CD4-positive, alpha-beta T cell treated with Interleukin-10 for 1 hour (primary cell): ENCODE data around the gene DOCK8.
"Not testable (repeated sequence)": the region's sequence is repeated elsewhere in the genome, so short reads cannot be mapped to it uniquely, and the experiment has no call there.

Experiments
- DNase-seq: peaks from one replicate; pipeline ENCODE4 v3.0.0-alpha.2; 2020

DOCK8 gene

DNA sequence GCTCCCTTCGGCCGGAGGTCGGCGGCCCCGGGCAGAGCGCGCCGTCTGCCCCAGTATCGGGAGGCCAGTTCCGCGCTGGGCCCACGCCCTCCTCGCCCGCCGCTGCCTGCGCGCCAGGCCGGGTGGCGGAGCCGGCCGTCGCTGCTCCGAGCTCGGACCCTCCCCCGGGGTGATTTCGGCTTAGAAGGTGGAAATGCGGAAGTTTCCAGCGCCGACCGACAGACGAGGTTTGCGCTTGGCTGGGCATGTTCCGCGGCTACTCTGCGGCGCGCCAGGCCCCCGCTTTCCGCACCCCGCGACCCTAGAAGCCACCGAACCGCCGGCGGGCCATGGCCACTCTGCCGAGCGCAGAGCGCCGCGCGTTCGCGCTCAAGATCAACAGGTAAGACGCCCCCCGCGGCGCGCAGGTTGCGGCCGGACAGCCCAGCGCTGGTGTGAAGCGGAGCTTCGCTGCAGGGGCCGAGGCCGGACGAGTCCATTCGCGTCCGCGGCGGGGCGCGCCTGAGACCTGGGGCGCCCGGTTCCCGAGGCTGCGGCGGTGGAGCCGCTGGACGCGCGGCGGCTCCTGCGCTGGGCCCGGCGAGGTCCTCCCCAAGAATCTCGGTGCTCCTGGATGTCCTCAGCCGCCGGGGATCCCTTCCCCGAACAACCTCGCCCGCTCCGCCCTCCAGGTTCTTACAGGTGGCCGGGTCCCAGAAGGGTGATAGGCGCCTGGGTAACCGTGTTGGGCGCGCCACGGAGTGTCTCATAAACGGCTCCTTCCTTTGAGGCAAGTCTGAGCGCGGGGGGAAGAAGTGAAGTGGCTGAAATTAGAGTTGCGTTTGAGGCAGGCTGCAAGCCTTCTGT lies at the start of gene DOCK8:
DOCK8 (plus strand) TSS at position 218 of the 846 bp plus-strand sequence; CDS start at position 330, 112 bp downstream.
- peak; percentile 66 for DNase-seq

- not testable (repeated sequence) for DNase-seq
Observed at GRCh38 chr9:169757-170156, 44.9 kb upstream of the DOCK8 start.

DNA sequence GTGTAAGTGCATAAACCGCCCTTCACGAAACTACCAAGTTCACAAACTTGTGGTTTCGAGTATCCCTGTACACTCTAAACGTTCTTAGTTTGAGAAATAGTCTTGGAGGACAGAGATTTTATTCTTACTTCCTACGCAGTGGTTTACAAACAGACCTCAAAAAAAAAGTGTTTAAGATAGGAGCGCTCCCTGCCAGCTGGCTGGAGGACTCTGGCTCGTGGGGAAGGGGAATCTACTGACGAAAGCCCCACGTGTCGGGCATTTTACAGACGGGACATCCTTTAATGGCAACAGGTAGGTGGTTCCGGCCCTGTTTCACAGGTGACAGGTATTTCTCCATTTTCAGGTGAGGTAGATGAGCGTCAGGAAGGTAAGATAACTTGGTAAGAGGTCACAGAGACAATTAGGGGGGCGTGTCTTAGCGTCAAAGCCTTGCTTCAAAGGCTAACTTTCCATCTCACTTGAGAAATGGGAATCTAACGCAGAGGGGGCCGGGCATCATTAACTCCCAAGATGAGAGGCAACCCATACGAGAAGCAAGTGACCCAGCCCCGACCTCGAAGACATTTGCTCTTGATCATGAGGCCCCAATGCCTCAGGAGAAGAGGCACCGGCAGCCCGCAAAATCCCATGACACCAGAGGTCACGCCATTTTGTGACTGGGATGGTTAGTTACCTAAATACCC lies 36.4 kb upstream of the DOCK8 start:
- DNase-seq: peak; percentile 48

DNA sequence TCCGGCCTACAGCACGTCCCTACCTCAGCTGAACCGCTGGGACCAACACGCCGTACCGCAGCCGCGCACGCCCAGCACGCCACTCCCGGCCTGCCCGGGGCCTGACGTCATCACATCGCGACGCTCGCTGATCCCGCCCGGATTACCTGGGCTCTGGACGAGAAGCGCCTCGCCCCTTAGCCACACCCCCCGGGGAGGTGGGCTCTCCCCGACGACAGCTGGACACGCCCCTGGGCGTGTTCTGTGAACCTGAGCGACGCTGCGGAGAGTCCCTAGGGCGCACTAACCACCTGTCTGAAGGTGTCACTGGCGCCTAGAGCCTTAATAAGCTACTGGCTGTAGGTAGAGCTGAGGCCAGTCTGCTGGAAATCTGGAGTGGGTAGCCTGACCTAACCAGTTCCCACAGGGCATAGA lies 35.7 kb upstream of the DOCK8 start, which contains the start of gene ZNG1A:
ZNG1A (minus strand) TSS at position 87 of the 414 bp plus-strand sequence. CDS start 87 bp downstream, outside the sequence.
- DNase-seq: peak; percentile 91

- not testable (repeated sequence) for DNase-seq
Observed at GRCh38 chr9:199601-200000, 15.1 kb upstream of the DOCK8 start.

DNA sequence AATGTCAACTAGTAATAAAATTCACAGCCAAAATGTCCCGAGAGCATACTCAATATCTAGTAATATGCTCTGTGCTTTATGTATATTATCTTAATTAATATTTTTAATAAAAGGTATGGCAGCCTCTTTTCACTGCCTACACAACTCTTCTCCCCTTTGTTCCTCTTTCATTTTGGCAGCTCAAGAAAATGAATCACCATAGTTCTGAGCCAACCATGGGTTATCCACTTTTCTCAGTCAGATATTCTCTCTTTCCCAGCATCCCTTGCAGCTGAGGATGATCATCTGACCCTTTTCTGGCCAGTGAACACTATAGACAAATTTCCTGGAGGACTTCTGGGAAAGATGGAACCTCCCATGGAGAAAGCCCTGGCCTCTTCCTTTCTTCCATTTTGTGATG lies 8.2 kb upstream of the DOCK8 start:
- DNase-seq: no peak

DNA sequence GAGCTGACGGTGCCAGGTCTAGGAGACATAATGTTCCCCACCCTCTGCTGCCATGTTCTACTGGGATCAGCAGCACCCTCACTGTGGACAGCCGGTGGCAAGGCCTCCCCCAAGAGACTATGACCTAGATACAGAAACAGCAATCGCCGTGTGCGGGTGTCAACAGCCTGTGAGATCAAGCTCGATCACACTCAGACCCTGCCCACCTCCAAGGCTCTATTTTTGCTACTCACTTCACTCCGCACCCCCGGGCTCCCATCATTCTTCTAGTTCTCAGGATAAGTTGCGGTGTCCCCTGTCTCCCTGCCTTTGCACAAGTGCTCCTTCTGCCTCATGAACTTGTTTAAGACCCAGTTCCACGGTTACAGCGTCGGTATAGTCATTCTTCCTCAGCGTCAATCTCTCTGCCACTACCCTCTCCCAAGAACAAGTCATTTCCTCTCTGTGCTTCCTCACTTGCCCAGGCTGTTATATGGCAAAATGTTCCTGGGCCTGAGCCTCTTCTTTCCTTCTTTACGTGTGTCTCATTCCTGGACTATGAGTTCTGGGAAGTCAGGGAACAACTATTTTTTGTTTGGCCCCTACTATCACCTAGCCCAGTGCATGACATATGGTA lies 5.4 kb upstream of the DOCK8 start:
- DNase-seq: no peak

DNA sequence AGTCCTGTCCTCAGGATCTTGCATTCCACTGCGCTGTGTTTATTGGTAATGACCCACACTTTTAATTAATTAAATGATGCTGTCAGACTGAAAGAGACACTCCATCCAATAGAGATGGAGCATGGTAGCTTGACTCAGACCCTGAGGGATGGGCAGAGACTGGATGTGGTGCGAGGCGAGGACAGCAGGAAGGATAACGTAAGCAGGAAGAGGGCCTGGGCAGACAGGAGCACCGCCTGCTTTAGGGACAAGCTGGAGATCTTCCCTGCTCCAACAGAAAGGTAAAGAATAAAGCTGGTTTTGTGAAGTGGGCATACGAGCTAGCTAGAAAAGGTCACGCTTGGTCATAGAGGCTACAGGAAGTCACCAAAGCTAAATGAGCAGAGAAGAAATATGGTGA lies 3.6 kb upstream of the DOCK8 start:
- no peak for DNase-seq

- DNase-seq: no peak
Observed at GRCh38 chr9:211557-211956, 3.1 kb upstream of the DOCK8 start.

- no peak for DNase-seq
Observed at GRCh38 chr9:212297-212696, 2.4 kb upstream of the DOCK8 start.

DNA sequence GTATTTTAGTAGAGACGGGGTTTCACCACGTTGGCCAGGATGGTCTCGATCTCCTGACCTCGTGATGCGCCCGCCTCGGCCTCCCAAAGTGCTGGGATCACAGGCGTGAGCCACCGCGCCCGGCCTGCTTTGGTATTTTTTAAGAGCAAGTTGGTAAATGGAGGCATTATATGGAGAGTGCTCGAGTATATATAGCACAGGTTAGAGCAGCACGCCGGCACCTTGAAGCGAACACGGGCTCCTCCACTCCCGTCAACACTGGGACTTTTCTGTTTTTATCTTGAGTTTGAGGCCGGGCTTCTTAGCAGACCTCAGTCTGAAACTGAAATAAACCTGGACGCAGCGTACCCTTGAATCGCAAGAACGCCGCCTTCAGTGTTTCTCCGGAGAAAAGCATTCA lies 764 bp upstream of the DOCK8 start:
- DNase-seq: not testable (repeated sequence)

- DNase-seq: no peak
Observed at GRCh38 chr9:214351-214647, 366 bp upstream of the DOCK8 start.

GRCh38 chr9:215631-216155 lies 1.0 kb downstream of the DOCK8 start:
- no peak for DNase-seq

DNA sequence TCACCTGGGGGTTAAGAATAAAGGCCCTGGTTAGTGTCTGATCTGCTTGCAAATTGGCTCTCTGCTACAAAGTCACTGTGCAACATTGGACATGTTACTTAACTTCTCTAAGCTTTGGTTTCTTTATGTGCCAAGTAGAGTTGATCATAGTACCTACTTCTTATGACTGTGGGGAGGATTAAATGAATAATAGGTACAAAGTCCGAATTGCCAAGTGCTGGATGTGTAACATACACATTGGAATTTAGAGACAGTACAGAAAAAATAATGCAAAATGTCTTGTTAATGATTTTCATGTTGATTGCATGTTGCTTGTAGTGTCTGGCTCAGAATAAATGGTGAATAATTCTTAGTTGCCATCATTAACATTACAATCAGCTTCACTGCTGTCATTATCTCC lies 2.2 kb downstream of the DOCK8 start:
- DNase-seq: no peak

- no peak for DNase-seq
Observed at GRCh38 chr9:217950-218349, 3.3 kb downstream of the DOCK8 start.

GRCh38 chr9:219036-219435 lies 4.4 kb downstream of the DOCK8 start:
- not testable (repeated sequence) for DNase-seq

- DNase-seq: no peak
Observed at GRCh38 chr9:219670-220365, 5.2 kb downstream of the DOCK8 start.

DNA sequence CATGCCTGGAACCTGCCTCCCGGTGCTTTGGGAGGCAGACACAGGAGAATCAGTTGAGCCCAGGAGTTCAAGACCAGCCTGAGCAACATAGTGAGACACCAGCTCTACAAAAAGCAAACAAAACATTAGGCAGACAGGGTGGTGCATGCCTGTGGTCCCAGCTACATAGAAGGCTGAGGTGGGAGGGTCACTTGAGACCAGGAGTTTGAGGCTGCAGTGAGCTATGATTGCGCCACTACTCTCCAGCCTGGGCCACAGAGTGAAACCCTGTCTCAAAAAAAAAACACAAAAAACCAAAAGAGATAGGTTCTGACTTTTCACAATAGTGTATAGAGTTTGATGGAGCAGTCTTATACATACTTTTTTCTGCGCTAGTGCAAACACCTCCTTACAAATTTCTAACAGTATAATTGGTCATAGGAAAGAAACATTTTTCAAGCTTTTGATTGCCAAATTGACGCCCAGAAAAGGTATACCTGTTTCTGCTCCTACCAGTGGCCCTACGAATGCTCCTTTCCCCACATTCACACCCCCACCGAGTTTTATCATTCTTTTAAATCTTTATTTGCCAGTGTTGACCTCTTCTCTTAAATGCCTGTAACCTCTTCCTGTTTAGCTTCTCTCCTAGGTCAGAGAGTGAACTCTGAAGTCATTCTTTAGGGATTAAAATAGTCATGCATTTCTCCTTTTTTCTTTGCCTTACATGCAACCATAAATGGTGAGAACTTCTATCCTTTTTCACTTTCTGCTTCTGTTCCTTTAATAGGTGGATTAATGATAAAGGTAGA lies 7.5 kb downstream of the DOCK8 start:
- no peak for DNase-seq

- DNase-seq: no peak
Observed at GRCh38 chr9:223152-223551, 8.5 kb downstream of the DOCK8 start.

- no peak for DNase-seq
Observed at GRCh38 chr9:224026-224425, 9.4 kb downstream of the DOCK8 start.

GRCh38 chr9:224582-225520 lies 10.2 kb downstream of the DOCK8 start:
- no peak for DNase-seq
